Measurements from ENCODE around the gene TENM4.

The TENM4 gene

DNA sequence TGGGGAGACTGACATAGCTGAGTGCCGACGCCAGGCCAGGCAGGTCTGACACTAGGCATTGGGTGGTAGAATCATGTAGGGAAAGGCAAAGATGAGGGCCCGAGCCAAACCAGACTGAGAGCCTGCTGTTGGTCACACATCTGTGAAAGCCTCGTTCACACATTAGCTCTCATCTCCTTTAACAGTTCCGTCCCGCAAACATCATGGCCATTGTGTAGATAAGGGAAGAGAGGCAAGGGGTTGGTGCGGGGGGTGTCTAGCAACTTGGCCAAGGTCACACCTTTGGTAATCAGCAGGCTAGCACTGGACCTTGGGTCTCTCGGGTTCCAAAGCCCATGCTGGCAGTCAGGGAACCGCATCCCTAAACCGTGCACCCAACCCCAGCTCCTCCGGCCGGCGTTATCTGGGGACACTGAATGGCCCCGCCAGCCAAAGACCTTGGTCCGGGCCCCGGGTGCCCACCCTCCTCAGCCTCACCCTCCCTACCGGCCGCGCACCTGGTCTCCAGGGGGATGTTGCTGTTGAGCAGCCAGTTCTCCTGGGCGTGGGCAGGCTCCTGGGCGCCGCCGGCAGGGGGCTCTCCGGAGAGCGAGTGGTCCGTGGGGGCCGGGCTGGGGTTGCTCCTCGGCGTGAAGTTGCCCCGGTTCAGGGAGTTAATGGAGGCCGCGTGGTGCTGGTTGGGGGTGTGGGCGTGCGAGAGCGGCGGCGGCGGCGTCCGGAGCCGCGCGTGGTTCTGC, 537.9 kb downstream of the TENM4 start:
- no peak for DNase-seq (ENCODE audit: low read depth)
- H3K4me3 ChIP-seq (ENCODE audit: control insufficient read depth, low read depth, low read length) = no peak overlapping the region
- TF ChIP-seq CTCF (IDR thresholded peaks at IDR 0.05; ENCODE audit: control insufficient read depth, insufficient read depth, low read depth, low read length, missing control alignments) = no peak

- H3K4me3 ChIP-seq (ENCODE audit: control insufficient read depth, low read depth, low read length) = no peak overlapping the region
- TF ChIP-seq CTCF (IDR thresholded peaks at IDR 0.05; ENCODE audit: control insufficient read depth, insufficient read depth, low read depth, low read length, missing control alignments) = no peak
- no peak for DNase-seq (ENCODE audit: low read depth)
Measured at GRCh38 chr11:78901831-78902230, 539.0 kb downstream of the TENM4 start.

- no peak for DNase-seq (ENCODE audit: low read depth)
Measured at GRCh38 chr11:78898266-78898775, 542.5 kb downstream of the TENM4 start.

DNA sequence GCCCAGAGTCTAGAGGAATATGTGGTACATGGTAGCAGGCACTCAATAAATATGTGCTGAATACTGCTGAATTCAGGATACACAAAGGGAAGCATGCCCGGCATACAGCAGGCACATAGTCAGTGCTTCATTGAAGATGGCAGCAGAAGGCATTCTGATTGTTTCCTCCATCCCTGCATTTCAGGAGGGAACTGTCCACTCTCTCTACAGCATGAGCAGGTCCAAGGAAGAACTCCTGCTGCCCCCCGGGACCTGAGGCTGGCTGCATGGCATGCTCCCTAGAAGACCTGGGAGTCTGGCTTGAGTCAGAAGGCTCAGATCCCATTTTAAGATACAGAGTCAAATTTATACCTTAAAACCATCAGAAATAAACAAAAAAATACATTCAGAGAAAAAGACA, 546.8 kb downstream of the TENM4 start:
- H3K4me3 ChIP-seq (ENCODE audit: control insufficient read depth, low read depth, low read length) = no peak overlapping the region
- TF ChIP-seq CTCF (IDR thresholded peaks at IDR 0.05; ENCODE audit: control insufficient read depth, insufficient read depth, low read depth, low read length, missing control alignments) = no peak
- DNase-seq (ENCODE audit: low read depth) = no peak

More at GRCh38 chr11:78898266-78898775, 542.5 kb downstream of the TENM4 start:
- H3K4me3 ChIP-seq (ENCODE audit: control insufficient read depth, low read depth, low read length) = no peak overlapping the region
- no peak for TF ChIP-seq CTCF (IDR thresholded peaks at IDR 0.05; ENCODE audit: control insufficient read depth, insufficient read depth, low read depth, low read length, missing control alignments)

DNA sequence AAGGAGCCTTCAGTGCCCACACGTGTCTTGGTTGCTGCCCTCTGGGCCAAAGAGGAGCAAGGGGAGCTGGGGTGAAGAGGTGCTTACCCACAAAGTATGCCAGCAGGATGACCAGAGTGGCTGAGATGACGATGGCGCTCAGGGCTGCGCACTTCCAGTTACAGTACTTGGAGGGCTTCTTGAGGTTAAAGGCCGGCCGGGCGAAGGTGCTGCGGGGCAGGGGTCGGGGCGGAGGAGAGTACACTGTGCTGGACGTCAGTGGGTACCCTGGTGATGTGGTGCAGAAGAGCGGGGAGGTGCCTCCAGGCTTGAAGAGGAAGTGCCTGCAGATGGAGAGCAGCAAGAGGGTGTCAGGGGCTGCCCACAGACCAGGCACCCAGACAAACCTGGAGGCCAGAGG, 551.1 kb downstream of the TENM4 start:
- TF ChIP-seq CTCF (IDR thresholded peaks at IDR 0.05; ENCODE audit: control insufficient read depth, insufficient read depth, low read depth, low read length, missing control alignments) = no peak
- no peak for DNase-seq (ENCODE audit: low read depth)
- no peak overlapping the region for H3K4me3 ChIP-seq (ENCODE audit: control insufficient read depth, low read depth, low read length)

GRCh38 chr11:78886616-78887015, 554.2 kb downstream of the TENM4 start:
- H3K4me3 ChIP-seq (ENCODE audit: control insufficient read depth, low read depth, low read length) = no peak overlapping the region
- peak; percentile 16 for DNase-seq (ENCODE audit: low read depth)
- TF ChIP-seq CTCF (IDR thresholded peaks at IDR 0.05; ENCODE audit: control insufficient read depth, insufficient read depth, low read depth, low read length, missing control alignments) = no peak
